WI38 (cell line): ENCODE measurements around the gene GLMN.
"Not testable (repeated sequence)": the region's sequence is repeated elsewhere in the genome, so short reads cannot be mapped to it uniquely, and the experiment has no call there.

Experiments
- H3K4me3 ChIP-seq: 2 replicates; pipeline ENCODE4 v1.5.1; 2011; ENCODE audit warnings: low read depth, mild to moderate bottlenecking, control low read depth, low read length
- TF ChIP-seq, protein P1 (sequence below): IDR thresholded peaks from 2 replicates; pipeline ENCODE4 v1.5.1; 2012; ENCODE audit warnings: low read depth, mild to moderate bottlenecking, control low read depth, low read length

The GLMN gene

DNA sequence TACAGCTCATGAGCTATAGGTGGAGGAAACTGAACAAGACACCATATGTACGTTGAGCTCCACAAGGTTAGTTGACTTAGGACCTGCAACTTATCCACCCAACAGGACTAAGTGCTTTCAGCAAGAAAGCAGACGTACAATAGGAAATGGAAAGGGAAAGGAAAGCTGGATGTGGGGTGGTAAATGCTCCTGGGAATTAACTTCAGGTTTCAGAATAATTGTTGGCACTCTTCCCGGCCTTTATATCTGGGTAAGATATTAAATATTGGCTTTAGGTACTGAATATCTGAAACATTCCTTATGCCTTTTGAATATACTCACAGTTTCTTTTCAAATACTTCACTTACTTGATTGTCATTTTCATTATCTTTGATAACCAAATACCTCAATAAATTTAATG is 36.3 kb downstream of the GLMN start:
- TF ChIP-seq, protein P1, sequence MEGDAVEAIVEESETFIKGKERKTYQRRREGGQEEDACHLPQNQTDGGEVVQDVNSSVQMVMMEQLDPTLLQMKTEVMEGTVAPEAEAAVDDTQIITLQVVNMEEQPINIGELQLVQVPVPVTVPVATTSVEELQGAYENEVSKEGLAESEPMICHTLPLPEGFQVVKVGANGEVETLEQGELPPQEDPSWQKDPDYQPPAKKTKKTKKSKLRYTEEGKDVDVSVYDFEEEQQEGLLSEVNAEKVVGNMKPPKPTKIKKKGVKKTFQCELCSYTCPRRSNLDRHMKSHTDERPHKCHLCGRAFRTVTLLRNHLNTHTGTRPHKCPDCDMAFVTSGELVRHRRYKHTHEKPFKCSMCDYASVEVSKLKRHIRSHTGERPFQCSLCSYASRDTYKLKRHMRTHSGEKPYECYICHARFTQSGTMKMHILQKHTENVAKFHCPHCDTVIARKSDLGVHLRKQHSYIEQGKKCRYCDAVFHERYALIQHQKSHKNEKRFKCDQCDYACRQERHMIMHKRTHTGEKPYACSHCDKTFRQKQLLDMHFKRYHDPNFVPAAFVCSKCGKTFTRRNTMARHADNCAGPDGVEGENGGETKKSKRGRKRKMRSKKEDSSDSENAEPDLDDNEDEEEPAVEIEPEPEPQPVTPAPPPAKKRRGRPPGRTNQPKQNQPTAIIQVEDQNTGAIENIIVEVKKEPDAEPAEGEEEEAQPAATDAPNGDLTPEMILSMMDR = no peak
- H3K4me3 ChIP-seq = no peak overlapping the region

- TF ChIP-seq, protein P1 = no peak
- no peak overlapping the region for H3K4me3 ChIP-seq
Observed at GRCh38 chr1:92259350-92259749, 39.4 kb downstream of the GLMN start.

DNA sequence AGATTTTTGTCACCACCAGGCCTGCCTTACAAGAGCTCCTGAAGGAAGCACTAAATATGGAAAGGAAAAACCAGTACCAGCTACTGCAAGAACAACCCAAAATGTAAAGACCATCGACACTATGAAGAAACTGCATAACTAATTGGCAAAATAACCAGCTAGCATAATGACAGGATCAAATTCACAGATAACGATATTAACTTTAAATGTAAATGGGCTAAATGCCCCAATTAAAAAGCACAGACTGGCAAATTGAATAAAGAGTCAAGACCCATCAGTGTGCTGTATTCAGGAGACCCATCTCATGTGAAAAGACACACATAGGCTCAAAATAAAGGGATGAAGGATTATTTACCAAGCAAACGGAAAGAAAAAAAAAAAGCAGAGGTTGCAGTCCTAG is 44.1 kb downstream of the GLMN start:
- H3K4me3 ChIP-seq = not testable (repeated sequence)

DNA sequence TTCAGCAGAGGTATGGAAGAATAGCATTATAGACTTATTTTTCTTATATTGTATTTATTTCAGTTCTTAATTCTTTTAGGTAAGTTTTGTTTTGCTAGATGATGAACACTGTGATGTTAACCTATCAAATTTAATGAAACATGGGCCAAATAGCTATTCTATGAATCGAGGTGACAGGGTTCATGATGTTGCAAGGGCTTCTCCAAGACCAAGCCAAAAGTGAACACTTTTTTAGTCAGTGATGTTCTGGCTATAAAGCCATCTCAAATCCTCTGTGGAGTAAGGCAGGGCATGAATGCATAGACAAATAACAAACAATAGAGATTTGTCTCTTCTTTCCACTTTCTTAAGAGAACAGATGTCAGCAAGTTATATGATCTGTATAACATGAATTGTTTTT is 54.4 kb downstream of the GLMN start:
- TF ChIP-seq, protein P1 = no peak
- H3K4me3 ChIP-seq = no peak overlapping the region

DNA sequence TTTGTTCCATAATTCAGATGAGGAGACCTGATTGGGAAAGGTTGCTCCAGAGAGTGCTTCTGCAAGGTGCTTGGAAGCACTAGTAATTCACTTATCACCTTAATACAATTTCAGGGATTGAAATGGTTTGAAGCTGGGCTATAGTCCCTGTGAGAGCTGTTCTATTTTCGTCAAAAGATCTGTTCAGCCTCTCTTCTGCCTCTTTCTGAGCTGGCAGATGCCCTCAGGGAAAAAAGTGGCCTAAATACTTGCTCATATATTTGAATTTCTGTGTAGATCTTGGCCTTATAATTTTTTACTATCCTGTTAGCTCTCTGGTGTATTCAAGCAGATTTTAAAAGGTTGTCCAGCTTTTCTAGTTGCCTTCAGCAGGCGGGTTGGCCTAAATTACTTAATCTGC is 58.8 kb downstream of the GLMN start:
- H3K4me3 ChIP-seq = no peak overlapping the region
- TF ChIP-seq, protein P1 = no peak

GRCh38 chr1:92230736-92231135 is 68.1 kb downstream of the GLMN start:
- TF ChIP-seq, protein P1 = no peak
- H3K4me3 ChIP-seq = no peak overlapping the region

GRCh38 chr1:92228401-92228800 is 70.4 kb downstream of the GLMN start:
- TF ChIP-seq, protein P1 = no peak
- H3K4me3 ChIP-seq = no peak overlapping the region

DNA sequence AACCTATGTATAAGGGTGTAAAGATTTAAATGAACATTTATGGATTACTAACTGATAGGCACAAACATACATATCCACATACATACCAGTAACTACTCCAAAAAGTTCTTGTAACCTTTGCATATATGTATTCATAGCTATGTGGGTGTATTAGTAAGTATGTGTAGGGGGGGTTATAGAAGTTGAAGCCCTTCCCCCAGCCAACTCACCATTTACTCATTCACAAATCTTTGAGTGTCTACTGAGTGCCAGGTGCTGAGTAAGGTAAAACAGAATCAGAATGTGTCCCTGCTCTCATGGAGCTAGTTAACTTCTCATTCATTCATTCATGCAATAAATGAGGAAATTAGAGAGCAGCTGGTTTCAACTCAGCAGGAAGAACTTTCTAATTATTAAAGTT is 79.8 kb downstream of the GLMN start:
- TF ChIP-seq, protein P1 = no peak

More for the DNA sequence above, 79.8 kb downstream of the GLMN start:
- H3K4me3 ChIP-seq = no peak overlapping the region
